ENCODE measurements around the gene SYTL5. TPM values are rescaled to one million over a fixed set of nuclear protein-coding genes. Genes with fewer than 3 reads are reported as not detected.

The SYTL5 gene
- total and polyA plus RNA-seq, 4 donors, result 0.83 to 8.4 (median 1.5) TPM

DNA sequence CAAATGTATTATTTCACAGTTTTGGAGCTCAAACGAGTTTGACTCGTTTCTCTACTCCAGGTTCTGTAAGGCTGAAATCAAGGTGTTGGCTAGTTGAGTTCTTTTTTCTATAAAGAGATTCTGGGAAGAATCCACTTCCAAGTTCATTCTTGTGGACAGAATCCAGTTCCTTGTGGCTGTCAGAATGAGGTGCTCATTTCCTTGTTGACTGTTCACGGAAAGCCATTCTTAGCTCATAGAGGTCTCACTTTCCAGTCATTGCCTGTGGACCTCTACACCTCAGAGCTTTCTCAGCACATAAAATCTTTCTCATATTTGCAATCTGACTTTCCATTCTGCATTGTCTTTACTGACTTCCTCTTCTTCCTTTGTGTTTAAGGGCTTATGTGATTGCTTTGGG is 62.9 kb downstream of the SYTL5 start:
- peaks cover 0 to 9% (median 0%) of the 10 kb centered on the region in 3 donors for H3K27me3 ChIP-seq (ENCODE audit: control insufficient read depth in 3 of 3, insufficient read depth in 3 of 3, low read length in 2 of 3)
- H3K36me3 ChIP-seq (ENCODE audit: control insufficient read depth in 4 of 4, insufficient read depth in 4 of 4, low read length in 4 of 4), result no peaks in the 10 kb centered on the region
- H3K9me3 ChIP-seq (ENCODE audit: control insufficient read depth in 4 of 4, insufficient read depth in 3 of 4, low read length in 3 of 4), result peaks cover 0 to 3% (median 0%) of the 10 kb centered on the region in 4 donors
- ATAC-seq (ENCODE audit: insufficient read depth, low FRiP score) (no peak), DNase-seq (no peak)
- 70 to 86% methylated on average over 3 of the region's 3 CpGs for WGBS, 2 donors
- TF ChIP-seq, protein P1, sequence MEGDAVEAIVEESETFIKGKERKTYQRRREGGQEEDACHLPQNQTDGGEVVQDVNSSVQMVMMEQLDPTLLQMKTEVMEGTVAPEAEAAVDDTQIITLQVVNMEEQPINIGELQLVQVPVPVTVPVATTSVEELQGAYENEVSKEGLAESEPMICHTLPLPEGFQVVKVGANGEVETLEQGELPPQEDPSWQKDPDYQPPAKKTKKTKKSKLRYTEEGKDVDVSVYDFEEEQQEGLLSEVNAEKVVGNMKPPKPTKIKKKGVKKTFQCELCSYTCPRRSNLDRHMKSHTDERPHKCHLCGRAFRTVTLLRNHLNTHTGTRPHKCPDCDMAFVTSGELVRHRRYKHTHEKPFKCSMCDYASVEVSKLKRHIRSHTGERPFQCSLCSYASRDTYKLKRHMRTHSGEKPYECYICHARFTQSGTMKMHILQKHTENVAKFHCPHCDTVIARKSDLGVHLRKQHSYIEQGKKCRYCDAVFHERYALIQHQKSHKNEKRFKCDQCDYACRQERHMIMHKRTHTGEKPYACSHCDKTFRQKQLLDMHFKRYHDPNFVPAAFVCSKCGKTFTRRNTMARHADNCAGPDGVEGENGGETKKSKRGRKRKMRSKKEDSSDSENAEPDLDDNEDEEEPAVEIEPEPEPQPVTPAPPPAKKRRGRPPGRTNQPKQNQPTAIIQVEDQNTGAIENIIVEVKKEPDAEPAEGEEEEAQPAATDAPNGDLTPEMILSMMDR (IDR thresholded peaks at IDR 0.05; ENCODE audit: control extremely low read depth, extremely low read depth), result no peak
- H3K27ac ChIP-seq (ENCODE audit: low read depth in 1 of 2, low read length in 1 of 2), result no peak overlapping the region
- H3K4me3 ChIP-seq, result no peak overlapping the region
- H3K9ac ChIP-seq (ENCODE audit: insufficient read depth in 1 of 2, low read length in 2 of 2), result no peak overlapping the region
- H3K4me1 ChIP-seq (ENCODE audit: control insufficient read depth in 5 of 5, insufficient read depth in 5 of 5, low read length in 5 of 5), result no peaks in the 10 kb centered on the region

DNA sequence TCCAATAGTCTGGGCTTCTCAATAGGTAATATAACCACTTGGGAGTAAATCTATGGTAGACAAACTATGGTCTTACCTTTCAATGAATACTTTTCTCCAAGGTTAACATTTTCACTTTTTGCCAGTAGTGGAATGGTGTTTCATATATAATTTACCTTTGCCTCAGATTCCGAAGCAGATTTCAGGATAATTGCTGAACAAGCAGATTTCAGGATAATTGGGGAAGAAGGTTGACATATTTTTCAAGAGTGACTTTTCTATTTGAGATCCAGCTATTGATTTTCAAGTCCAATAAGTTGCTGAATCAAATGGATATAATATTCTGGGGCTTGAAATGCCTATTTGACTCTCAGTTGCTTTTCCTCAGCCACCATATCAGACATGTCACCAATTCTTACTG is 63.6 kb downstream of the SYTL5 start:
- Histone ChIP-seq H3K4me3 (no peak overlapping the region), H3K36me3 (ENCODE audit: control insufficient read depth in 4 of 4, insufficient read depth in 4 of 4, low read length in 4 of 4) (no peaks in the 10 kb centered on the region), H3K9ac (ENCODE audit: insufficient read depth in 1 of 2, low read length in 2 of 2) (no peak overlapping the region), H3K4me1 (ENCODE audit: control insufficient read depth in 5 of 5, insufficient read depth in 5 of 5, low read length in 5 of 5) (no peaks in the 10 kb centered on the region), H3K27me3 (ENCODE audit: control insufficient read depth in 3 of 3, insufficient read depth in 3 of 3, low read length in 2 of 3) (peaks cover 0 to 9% (median 0%) of the 10 kb centered on the region in 3 donors), H3K27ac (ENCODE audit: low read depth in 1 of 2, low read length in 1 of 2) (no peak overlapping the region), H3K9me3 (ENCODE audit: control insufficient read depth in 4 of 4, insufficient read depth in 3 of 4, low read length in 3 of 4) (peaks cover 0 to 3% (median 0%) of the 10 kb centered on the region in 4 donors)
- 78 to 89% methylated on average over 1 of the region's 1 CpG for WGBS, 2 donors
- no peak for ATAC-seq (ENCODE audit: insufficient read depth, low FRiP score)
- TF ChIP-seq, protein P1 (IDR thresholded peaks at IDR 0.05; ENCODE audit: control extremely low read depth, extremely low read depth), result no peak
- no peak for DNase-seq

DNA sequence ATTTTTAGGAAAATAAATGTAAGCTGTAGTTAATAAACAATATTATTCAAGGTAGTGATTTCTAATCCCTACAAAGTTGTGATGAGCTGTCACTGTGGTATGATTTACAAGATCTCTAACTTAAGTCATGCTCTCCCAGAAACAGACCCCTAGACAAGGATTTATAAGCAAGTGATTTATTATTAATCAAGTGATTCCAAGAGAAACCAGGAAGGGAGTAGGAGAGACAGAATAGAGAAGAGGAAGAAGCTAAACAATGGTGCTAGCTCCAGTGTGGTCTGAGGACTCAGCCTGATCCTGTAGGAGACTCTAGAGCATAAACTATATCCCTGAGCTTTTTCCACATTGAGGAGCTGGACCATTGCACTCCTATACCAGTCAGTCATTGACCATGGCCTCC is 73.1 kb downstream of the SYTL5 start:
- no peaks in the 10 kb centered on the region for H3K36me3 ChIP-seq (ENCODE audit: control insufficient read depth in 4 of 4, insufficient read depth in 4 of 4, low read length in 4 of 4)
- ATAC-seq (ENCODE audit: insufficient read depth, low FRiP score) (no peak), DNase-seq (no peak)
- no peaks in the 10 kb centered on the region for H3K9me3 ChIP-seq (ENCODE audit: control insufficient read depth in 4 of 4, insufficient read depth in 3 of 4, low read length in 3 of 4)
- TF ChIP-seq, protein P1 (IDR thresholded peaks at IDR 0.05; ENCODE audit: control extremely low read depth, extremely low read depth), result no peak
- H3K9ac ChIP-seq (ENCODE audit: insufficient read depth in 1 of 2, low read length in 2 of 2), result no peak overlapping the region
- peaks cover 0 to 16% (median 5%) of the 10 kb centered on the region in 3 donors for H3K27me3 ChIP-seq (ENCODE audit: control insufficient read depth in 3 of 3, insufficient read depth in 3 of 3, low read length in 2 of 3)
- no peak overlapping the region for H3K4me3 ChIP-seq
- no peaks in the 10 kb centered on the region for H3K4me1 ChIP-seq (ENCODE audit: control insufficient read depth in 5 of 5, insufficient read depth in 5 of 5, low read length in 5 of 5)
- no peak overlapping the region for H3K27ac ChIP-seq (ENCODE audit: low read depth in 1 of 2, low read length in 1 of 2)

DNA sequence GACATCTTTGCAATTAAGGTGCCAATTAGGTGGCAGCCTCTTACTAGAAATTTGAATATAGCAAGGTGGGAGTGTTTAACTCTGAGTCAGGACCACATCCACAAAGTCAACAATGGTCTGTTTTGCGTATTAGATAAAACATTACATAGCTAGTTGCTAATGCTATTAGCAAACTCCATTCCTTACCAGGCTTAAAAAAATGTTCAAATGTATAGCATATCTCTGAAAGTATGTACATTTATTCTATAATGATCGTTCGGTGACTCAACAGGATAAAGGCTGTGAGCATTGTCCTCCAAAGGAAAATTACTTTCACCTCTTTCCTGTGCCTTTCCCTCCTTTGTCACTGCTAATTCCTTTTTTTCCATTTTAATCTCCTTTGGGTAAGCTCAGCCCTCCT is 74.5 kb downstream of the SYTL5 start:
- Histone ChIP-seq H3K4me3 (no peak overlapping the region), H3K9me3 (ENCODE audit: control insufficient read depth in 4 of 4, insufficient read depth in 3 of 4, low read length in 3 of 4) (no peaks in the 10 kb centered on the region), H3K27ac (ENCODE audit: low read depth in 1 of 2, low read length in 1 of 2) (no peak overlapping the region), H3K36me3 (ENCODE audit: control insufficient read depth in 4 of 4, insufficient read depth in 4 of 4, low read length in 4 of 4) (no peaks in the 10 kb centered on the region), H3K27me3 (ENCODE audit: control insufficient read depth in 3 of 3, insufficient read depth in 3 of 3, low read length in 2 of 3) (peaks cover 0 to 11% (median 5%) of the 10 kb centered on the region in 3 donors), H3K9ac (ENCODE audit: insufficient read depth in 1 of 2, low read length in 2 of 2) (no peak overlapping the region), H3K4me1 (ENCODE audit: control insufficient read depth in 5 of 5, insufficient read depth in 5 of 5, low read length in 5 of 5) (no peaks in the 10 kb centered on the region)
- ATAC-seq (ENCODE audit: insufficient read depth, low FRiP score) (no peak), DNase-seq (no peak)
- TF ChIP-seq, protein P1 (IDR thresholded peaks at IDR 0.05; ENCODE audit: control extremely low read depth, extremely low read depth), result no peak
- 76 to 94% methylated on average over 3 of the region's 3 CpGs for WGBS, 2 donors
